GM12878 (cell line): Measurements from ENCODE around the gene DDAH1.
A peak's percentile ranks its signal among the peaks of the same experiment; 100 is the strongest.

Experiments
- CBFB ChIP-seq: IDR thresholded peaks from 2 replicates; pipeline ENCODE4 v1.6.1; 2016; ENCODE audit warnings: antibody characterized with exemption, low read depth
- CREB1 ChIP-seq: IDR thresholded peaks from 2 replicates; pipeline ENCODE4 v1.6.1; 2012; ENCODE audit warnings: low read depth, mild to moderate bottlenecking, inconsistent platforms
- EZH2 ChIP-seq: IDR thresholded peaks from 2 replicates; pipeline ENCODE4 v1.6.1; 2012; ENCODE audit warnings: low read depth, mild to moderate bottlenecking, control low read depth, inconsistent platforms, low read length, borderline replicate concordance; ENCODE audit not compliant: control insufficient read depth
- HCFC1 ChIP-seq: fragments of 150-350 bp; IDR thresholded peaks from 2 replicates; pipeline ENCODE4 v1.6.1; 2014; ENCODE audit warnings: low read length
- NFIC ChIP-seq: IDR thresholded peaks from 2 replicates; pipeline ENCODE4 v1.6.1; 2012; ENCODE audit warnings: low read depth, mild to moderate bottlenecking, inconsistent platforms, low read length, moderate library complexity
- NFYB ChIP-seq: IDR thresholded peaks from 2 replicates; pipeline ENCODE4 v1.6.1; 2011; ENCODE audit warnings: low read depth, mild to moderate bottlenecking, low read length, improper control_type of control experiment, moderate library complexity; ENCODE audit not compliant: insufficient read depth
- POLR2A ChIP-seq: IDR thresholded peaks from 2 replicates; pipeline ENCODE4 v1.6.1; 2011; ENCODE audit warnings: low read depth, mild to moderate bottlenecking, low read length
- POLR2AphosphoS2 ChIP-seq: IDR thresholded peaks from 2 replicates; pipeline ENCODE4 v1.6.1; 2011; ENCODE audit warnings: low read depth, mild to moderate bottlenecking, low read length, improper control_type of control experiment, moderate library complexity
- SMARCA5 ChIP-seq: fragments of 450-650 bp; IDR thresholded peaks from 2 replicates; pipeline ENCODE4 v1.6.1; 2017; ENCODE audit warnings: mild to moderate bottlenecking
- SUZ12 ChIP-seq: fragments of 200-600 bp; sonication (generic); IDR thresholded peaks from one replicate; pipeline ENCODE4 v1.6.1; 2018; ENCODE audit warnings: antibody characterized with exemption, mild to moderate bottlenecking; ENCODE audit not compliant: unreplicated experiment
- TF ChIP-seq, protein P1 (sequence below), 3 experiments: IDR thresholded peaks in 2 of 3; conservative IDR thresholded peaks in 1 of 3; 2 replicates each; pipeline ENCODE4 v1.5.1; 2011; ENCODE audit warnings: low read depth in 3 of 3, low read length in 3 of 3, mild to moderate bottlenecking in 3 of 3, control low read depth in 2 of 3, moderate library complexity in 2 of 3, inconsistent platforms in 1 of 3, mixed read lengths in 1 of 3; ENCODE audit not compliant: control insufficient read depth in 2 of 3, insufficient read depth in 1 of 3; ENCODE audit errors: extremely low read depth in 1 of 3
- TF ChIP-seq, protein P2 (sequence below): IDR thresholded peaks from 2 replicates; pipeline ENCODE4 v1.6.1; 2011; ENCODE audit warnings: mild to moderate bottlenecking, low read depth, low read length, moderate library complexity; ENCODE audit not compliant: insufficient replicate concordance
- TF ChIP-seq, protein P3 (sequence below): fragments of 450-650 bp; IDR thresholded peaks from 2 replicates; pipeline ENCODE4 v1.6.1; 2018; ENCODE audit warnings: mild to moderate bottlenecking, low read depth, moderate library complexity; ENCODE audit not compliant: partially characterized antibody

DNA sequence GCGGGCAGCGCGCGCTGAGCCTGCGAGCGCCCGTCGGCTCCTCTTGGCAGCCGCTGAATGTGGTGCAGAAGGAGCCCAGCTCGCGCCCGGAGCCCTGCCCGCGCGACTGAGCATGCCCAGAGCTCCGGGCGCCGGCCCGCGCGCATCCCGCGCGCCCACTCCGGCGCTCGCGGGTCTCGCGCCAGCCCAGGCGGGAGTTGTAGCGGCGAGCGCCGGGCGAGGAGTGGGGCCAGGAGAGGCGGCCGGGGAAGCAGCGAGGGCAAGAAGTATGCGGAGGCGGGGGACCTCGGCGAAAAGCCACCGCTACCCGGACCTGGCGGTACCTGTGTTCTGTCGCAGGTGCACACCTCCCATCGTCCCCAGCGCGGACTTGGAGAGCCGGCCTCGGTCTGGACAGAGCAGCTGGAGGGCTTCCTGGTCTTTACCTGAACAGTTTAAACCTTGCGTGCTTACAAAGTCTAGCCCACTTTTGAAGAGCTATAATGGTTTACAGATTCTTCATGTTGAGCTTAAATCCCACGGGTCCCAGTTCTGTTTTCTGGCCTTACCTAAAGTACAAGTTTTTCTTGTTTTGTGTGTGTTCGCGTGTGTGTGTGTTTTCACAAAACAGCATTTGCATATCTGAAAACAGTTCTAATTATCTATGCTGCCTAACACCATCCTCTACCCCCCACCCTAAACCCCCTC lies at the start of gene DDAH1:
- no peak for TF ChIP-seq HCFC1
- no peak for TF ChIP-seq POLR2AphosphoS2
- no peak for TF ChIP-seq CBFB
- TF ChIP-seq SMARCA5, result no peak
- TF ChIP-seq, protein P1, sequence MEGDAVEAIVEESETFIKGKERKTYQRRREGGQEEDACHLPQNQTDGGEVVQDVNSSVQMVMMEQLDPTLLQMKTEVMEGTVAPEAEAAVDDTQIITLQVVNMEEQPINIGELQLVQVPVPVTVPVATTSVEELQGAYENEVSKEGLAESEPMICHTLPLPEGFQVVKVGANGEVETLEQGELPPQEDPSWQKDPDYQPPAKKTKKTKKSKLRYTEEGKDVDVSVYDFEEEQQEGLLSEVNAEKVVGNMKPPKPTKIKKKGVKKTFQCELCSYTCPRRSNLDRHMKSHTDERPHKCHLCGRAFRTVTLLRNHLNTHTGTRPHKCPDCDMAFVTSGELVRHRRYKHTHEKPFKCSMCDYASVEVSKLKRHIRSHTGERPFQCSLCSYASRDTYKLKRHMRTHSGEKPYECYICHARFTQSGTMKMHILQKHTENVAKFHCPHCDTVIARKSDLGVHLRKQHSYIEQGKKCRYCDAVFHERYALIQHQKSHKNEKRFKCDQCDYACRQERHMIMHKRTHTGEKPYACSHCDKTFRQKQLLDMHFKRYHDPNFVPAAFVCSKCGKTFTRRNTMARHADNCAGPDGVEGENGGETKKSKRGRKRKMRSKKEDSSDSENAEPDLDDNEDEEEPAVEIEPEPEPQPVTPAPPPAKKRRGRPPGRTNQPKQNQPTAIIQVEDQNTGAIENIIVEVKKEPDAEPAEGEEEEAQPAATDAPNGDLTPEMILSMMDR (IDR thresholded peaks at IDR 0.05 in 2 of 3, conservative IDR thresholded peaks at IDR 0.05 in 1 of 3; ENCODE audit: control insufficient read depth in 2 of 3, extremely low read depth in 1 of 3, insufficient read depth in 1 of 3, low read depth in 3 of 3, low read length in 3 of 3), result no peak
- TF ChIP-seq, protein P2, sequence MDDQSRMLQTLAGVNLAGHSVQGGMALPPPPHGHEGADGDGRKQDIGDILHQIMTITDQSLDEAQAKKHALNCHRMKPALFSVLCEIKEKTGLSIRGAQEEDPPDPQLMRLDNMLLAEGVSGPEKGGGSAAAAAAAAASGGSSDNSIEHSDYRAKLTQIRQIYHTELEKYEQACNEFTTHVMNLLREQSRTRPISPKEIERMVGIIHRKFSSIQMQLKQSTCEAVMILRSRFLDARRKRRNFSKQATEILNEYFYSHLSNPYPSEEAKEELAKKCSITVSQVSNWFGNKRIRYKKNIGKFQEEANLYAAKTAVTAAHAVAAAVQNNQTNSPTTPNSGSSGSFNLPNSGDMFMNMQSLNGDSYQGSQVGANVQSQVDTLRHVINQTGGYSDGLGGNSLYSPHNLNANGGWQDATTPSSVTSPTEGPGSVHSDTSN, result no peak
- no peak for TF ChIP-seq NFYB
- no peak for TF ChIP-seq POLR2A
- TF ChIP-seq, protein P3, sequence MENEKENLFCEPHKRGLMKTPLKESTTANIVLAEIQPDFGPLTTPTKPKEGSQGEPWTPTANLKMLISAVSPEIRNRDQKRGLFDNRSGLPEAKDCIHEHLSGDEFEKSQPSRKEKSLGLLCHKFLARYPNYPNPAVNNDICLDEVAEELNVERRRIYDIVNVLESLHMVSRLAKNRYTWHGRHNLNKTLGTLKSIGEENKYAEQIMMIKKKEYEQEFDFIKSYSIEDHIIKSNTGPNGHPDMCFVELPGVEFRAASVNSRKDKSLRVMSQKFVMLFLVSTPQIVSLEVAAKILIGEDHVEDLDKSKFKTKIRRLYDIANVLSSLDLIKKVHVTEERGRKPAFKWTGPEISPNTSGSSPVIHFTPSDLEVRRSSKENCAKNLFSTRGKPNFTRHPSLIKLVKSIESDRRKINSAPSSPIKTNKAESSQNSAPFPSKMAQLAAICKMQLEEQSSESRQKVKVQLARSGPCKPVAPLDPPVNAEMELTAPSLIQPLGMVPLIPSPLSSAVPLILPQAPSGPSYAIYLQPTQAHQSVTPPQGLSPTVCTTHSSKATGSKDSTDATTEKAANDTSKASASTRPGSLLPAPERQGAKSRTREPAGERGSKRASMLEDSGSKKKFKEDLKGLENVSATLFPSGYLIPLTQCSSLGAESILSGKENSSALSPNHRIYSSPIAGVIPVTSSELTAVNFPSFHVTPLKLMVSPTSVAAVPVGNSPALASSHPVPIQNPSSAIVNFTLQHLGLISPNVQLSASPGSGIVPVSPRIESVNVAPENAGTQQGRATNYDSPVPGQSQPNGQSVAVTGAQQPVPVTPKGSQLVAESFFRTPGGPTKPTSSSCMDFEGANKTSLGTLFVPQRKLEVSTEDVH, result no peak
- TF ChIP-seq SUZ12, result peak; percentile 92
- no peak for TF ChIP-seq NFIC
- no peak for TF ChIP-seq EZH2
- no peak for TF ChIP-seq CREB1
